DLD1 (cell line): ENCODE measurements around the gene PROM2.
"Not testable (repeated sequence)": the region's sequence is repeated elsewhere in the genome, so short reads cannot be mapped to it uniquely, and the experiment has no call there.

Experiments used
- in situ Hi-C: cut with HindIII; loops from 2 replicates; pipeline ENCODE4 v1.10.0; 2017; ENCODE audit warnings: low sequenced_read_pairs

PROM2 gene

GRCh38 chr2:95269036-95269680 lies 5.1 kb upstream of the PROM2 start:
- in situ Hi-C loops = no loop called here

GRCh38 chr2:95269745-95270144 lies 4.5 kb upstream of the PROM2 start:
- in situ Hi-C loops = not testable (repeated sequence)

GRCh38 chr2:95270541-95271081 lies 3.6 kb upstream of the PROM2 start:
- in situ Hi-C loops = no loop called here

- in situ Hi-C loops = no loop called here
Observed at GRCh38 chr2:95271381-95271971, 2.8 kb upstream of the PROM2 start.

- in situ Hi-C loops = no loop called here
Observed at GRCh38 chr2:95272299-95272751, 1.9 kb upstream of the PROM2 start.

GRCh38 chr2:95272781-95273180 lies 1.5 kb upstream of the PROM2 start:
- in situ Hi-C loops = no loop called here

- in situ Hi-C loops = no loop called here
Observed at GRCh38 chr2:95273566-95274290, 521 bp upstream of the PROM2 start.

- in situ Hi-C loops = no loop called here
Observed at GRCh38 chr2:95275151-95275515, 884 bp downstream of the PROM2 start.

GRCh38 chr2:95275601-95276243 lies 1.5 kb downstream of the PROM2 start:
- in situ Hi-C loops = no loop called here

GRCh38 chr2:95276244-95276887 lies 2.1 kb downstream of the PROM2 start:
- in situ Hi-C loops = no loop called here

- in situ Hi-C loops = no loop called here
Observed at GRCh38 chr2:95276888-95277245, 2.6 kb downstream of the PROM2 start.

- in situ Hi-C loops = no loop called here
Observed at GRCh38 chr2:95277246-95277906, 3.1 kb downstream of the PROM2 start.

GRCh38 chr2:95278051-95278471 lies 3.8 kb downstream of the PROM2 start:
- in situ Hi-C loops = no loop called here

GRCh38 chr2:95278637-95279225 lies 4.5 kb downstream of the PROM2 start:
- in situ Hi-C loops = no loop called here

- in situ Hi-C loops = no loop called here
Observed at GRCh38 chr2:95279435-95280035, 5.3 kb downstream of the PROM2 start.

GRCh38 chr2:95281071-95281470 lies 6.8 kb downstream of the PROM2 start:
- in situ Hi-C loops = no loop called here

GRCh38 chr2:95281786-95282185 lies 7.5 kb downstream of the PROM2 start:
- in situ Hi-C loops = no loop called here

- in situ Hi-C loops = no loop called here
Observed at GRCh38 chr2:95282458-95282857, 8.2 kb downstream of the PROM2 start.

- in situ Hi-C loops = no loop called here
Observed at GRCh38 chr2:95283562-95283961, 9.3 kb downstream of the PROM2 start.
